OCI-LY3 (cell line): Measurements from ENCODE around the gene ZMYND8.

ENCODE experiments used
- H2AFZ ChIP-seq: fragments of 200-600, 300-600 bp; shearing (Covaris generic); 2 replicates; pipeline ENCODE4 v1.6.0; 2014; ENCODE audit warnings: antibody characterized with exemption, low read depth, low read length
- H3K27ac ChIP-seq: fragments of 200-600, 300-600 bp; sonication (generic); 2 replicates; pipeline ENCODE4 v1.5.1; 2014; ENCODE audit warnings: mild to moderate bottlenecking, low read length, moderate library complexity, mixed read lengths
- H3K27me3 ChIP-seq: fragments of 200-600, 300-600 bp; sonication (generic); 2 replicates; pipeline ENCODE4 v1.6.1; 2014; ENCODE audit warnings: low read depth, low read length, mixed read lengths
- H3K36me3 ChIP-seq: fragments of 200-600, 300-600 bp; sonication (generic); replicated peaks from 2 replicates; pipeline ENCODE3; 2014; ENCODE audit warnings: low read depth, low read length, mixed read lengths
- H3K4me1 ChIP-seq: fragments of 300-600, 200-600 bp; sonication (generic); 2 replicates; pipeline ENCODE4 v1.6.1; 2014; ENCODE audit warnings: low read length, mixed read lengths
- H3K4me2 ChIP-seq: fragments of 200-600, 300-600 bp; sonication (generic); 2 replicates; pipeline ENCODE4 v1.6.1; 2014; ENCODE audit warnings: low read length, mixed read lengths
- H3K4me3 ChIP-seq: fragments of 300-600, 200-600 bp; sonication (generic); 2 replicates; pipeline ENCODE4 v1.5.1; 2014; ENCODE audit warnings: antibody characterized with exemption, mild to moderate bottlenecking, low read length, moderate library complexity
- H3K79me2 ChIP-seq: fragments of 300-600, 200-600 bp; shearing (Covaris generic); 2 replicates; pipeline ENCODE4 v1.6.1; 2014; ENCODE audit warnings: mild to moderate bottlenecking, low read length, mixed read lengths
- H3K9ac ChIP-seq: fragments of 300-600, 200-600 bp; shearing (Covaris generic); 2 replicates; pipeline ENCODE4 v1.6.0; 2014; ENCODE audit warnings: mild to moderate bottlenecking, low read length, moderate library complexity
- H3K9me3 ChIP-seq: fragments of 200-600, 300-600 bp; shearing (Covaris generic); 2 replicates; pipeline ENCODE4 v1.6.1; 2014; ENCODE audit warnings: low read length, mixed read lengths; ENCODE audit not compliant: insufficient read depth
- H4K20me1 ChIP-seq: fragments of 200-600, 300-600 bp; sonication (generic); 2 replicates; pipeline ENCODE4 v1.6.1; 2016; ENCODE audit warnings: low read length, mixed read lengths; ENCODE audit not compliant: insufficient read depth
- EZH2phosphoT487 ChIP-seq: fragments of 200-600 bp; shearing (Covaris generic); IDR thresholded peaks from 2 replicates; pipeline ENCODE4 v1.6.1; 2018; ENCODE audit warnings: antibody characterized with exemption, mixed run types, low read depth
- TF ChIP-seq, protein P1 (sequence below): fragments of 200-600, 300-600 bp; sonication (generic); IDR thresholded peaks from 2 replicates; pipeline ENCODE4 v1.5.1; 2014; ENCODE audit warnings: antibody characterized with exemption, low read length, low read depth

The ZMYND8 gene

DNA sequence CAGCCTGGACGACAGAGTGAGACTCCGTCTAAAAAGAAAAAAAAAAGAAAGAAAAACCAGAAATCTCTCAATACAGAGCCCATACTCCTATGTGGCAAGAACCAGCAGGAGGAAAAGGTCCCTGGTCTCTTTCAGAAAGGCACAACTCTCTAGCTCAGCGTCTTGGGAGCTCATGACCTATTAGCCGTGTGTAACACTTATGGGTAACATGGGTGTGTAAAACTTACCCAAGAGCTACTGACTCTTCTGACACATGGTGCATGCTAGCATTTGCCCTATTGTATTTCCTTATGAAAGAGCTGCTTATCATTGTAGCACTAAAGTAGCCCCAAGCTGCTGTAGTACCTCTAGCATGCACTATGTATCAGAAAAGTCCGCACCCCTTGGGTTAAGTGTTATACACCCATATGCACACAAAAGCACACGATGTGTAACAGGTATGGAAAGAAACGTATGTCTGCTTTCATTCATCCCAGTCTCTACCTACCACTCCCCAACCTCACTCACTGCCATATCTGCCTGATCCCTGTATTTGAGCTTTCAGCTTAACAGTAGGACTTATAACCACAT, 85.4 kb downstream of the ZMYND8 start:
- H2AFZ ChIP-seq, result no peak overlapping the region
- no peaks in the 10 kb centered on the region for H3K9me3 ChIP-seq
- H3K9ac ChIP-seq, result no peak overlapping the region
- no peaks in the 10 kb centered on the region for H3K27me3 ChIP-seq
- H3K4me1 ChIP-seq, result peaks cover 25% of the 10 kb centered on the region
- no peak overlapping the region for H3K4me3 ChIP-seq
- no peak for TF ChIP-seq EZH2phosphoT487
- TF ChIP-seq, protein P1, sequence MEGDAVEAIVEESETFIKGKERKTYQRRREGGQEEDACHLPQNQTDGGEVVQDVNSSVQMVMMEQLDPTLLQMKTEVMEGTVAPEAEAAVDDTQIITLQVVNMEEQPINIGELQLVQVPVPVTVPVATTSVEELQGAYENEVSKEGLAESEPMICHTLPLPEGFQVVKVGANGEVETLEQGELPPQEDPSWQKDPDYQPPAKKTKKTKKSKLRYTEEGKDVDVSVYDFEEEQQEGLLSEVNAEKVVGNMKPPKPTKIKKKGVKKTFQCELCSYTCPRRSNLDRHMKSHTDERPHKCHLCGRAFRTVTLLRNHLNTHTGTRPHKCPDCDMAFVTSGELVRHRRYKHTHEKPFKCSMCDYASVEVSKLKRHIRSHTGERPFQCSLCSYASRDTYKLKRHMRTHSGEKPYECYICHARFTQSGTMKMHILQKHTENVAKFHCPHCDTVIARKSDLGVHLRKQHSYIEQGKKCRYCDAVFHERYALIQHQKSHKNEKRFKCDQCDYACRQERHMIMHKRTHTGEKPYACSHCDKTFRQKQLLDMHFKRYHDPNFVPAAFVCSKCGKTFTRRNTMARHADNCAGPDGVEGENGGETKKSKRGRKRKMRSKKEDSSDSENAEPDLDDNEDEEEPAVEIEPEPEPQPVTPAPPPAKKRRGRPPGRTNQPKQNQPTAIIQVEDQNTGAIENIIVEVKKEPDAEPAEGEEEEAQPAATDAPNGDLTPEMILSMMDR, result no peak
- peaks cover 5% of the 10 kb centered on the region; the same call in 1 of the 2 replicates for H3K79me2 ChIP-seq
- no peak overlapping the region for H3K4me2 ChIP-seq
- peaks cover 36% of the 10 kb centered on the region for H4K20me1 ChIP-seq
- H3K27ac ChIP-seq, result no peak overlapping the region
- peaks cover 28% of the 10 kb centered on the region for H3K36me3 ChIP-seq

DNA sequence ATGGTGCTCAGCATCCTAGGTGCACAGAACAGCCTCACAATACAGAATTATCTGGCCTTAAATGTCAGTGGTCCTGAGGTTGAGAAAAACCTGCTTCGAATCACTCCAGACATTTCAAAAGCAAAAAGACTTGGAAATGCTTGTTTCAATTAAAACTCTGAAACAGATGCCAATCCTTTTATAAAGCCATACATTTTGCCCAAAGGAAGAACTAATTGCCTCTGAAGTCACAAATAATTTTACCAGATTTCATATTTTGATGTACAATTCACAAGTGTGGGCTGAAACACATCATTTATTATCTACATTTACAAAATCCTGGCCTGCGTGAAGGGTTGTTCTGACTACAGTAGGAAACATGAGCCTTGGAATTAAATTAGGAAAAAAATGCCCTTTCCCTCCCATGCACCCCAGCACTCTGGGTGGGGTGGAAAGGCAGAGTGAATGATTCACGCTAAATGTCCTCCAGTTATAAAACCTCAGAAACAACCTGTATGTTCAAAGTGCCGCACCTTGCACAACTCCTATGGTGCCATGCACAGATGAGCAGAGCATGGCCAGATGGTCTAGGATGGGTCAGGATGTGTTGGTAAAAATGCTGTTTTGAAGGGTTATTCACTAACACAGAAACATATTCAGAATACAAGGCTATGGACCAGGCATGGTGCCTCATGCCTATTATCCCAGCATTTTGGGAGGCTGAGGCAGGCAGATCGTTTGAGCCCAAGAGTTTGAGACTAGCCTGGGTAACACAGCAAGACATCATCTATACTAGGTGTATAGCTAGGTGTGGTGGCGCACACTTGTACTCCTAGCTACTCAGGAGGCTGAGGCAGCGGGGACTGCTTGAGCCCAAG, 87.0 kb downstream of the ZMYND8 start:
- no peaks in the 10 kb centered on the region for H3K9me3 ChIP-seq
- H3K79me2 ChIP-seq, result peaks cover 5% of the 10 kb centered on the region; the same call in 1 of the 2 replicates
- no peak overlapping the region for H3K27ac ChIP-seq
- H3K4me3 ChIP-seq, result no peak overlapping the region
- no peak overlapping the region for H3K9ac ChIP-seq
- H4K20me1 ChIP-seq, result peaks cover 32% of the 10 kb centered on the region
- H2AFZ ChIP-seq, result no peak overlapping the region
- TF ChIP-seq, protein P1, result no peak
- H3K4me1 ChIP-seq, result peaks cover 15% of the 10 kb centered on the region
- peaks cover 24% of the 10 kb centered on the region for H3K36me3 ChIP-seq
- no peak overlapping the region for H3K4me2 ChIP-seq
- no peaks in the 10 kb centered on the region for H3K27me3 ChIP-seq

DNA sequence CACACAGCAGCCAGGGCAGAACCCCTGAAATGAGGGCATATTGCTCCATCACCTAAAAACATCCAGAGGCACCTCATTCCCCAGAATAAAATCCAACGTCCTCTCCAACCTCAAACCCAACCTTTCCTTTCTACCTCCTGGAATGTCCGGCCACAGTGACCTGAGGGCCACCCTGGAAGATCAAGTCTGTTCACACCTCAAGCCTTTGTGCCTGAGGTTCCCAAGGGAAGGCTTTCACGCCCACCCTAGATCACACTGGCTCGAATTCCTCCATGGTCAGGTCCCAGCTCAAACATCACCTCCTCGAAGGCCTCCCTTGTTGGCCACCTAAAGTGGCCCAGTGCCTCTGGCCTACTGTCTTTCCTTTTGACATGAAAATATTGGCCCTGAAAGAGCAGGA, 88.9 kb downstream of the ZMYND8 start:
- Histone ChIP-seq H3K4me2 (no peak overlapping the region), H3K4me3 (no peak overlapping the region), H2AFZ (no peak overlapping the region), H3K4me1 (peaks cover 13% of the 10 kb centered on the region), H3K9me3 (no peaks in the 10 kb centered on the region), H3K9ac (no peak overlapping the region), H3K27me3 (no peaks in the 10 kb centered on the region), H4K20me1 (peaks cover 32% of the 10 kb centered on the region), H3K36me3 (peaks cover 25% of the 10 kb centered on the region), H3K79me2 (no peaks in the 10 kb centered on the region), H3K27ac (no peak overlapping the region)
- no peak for TF ChIP-seq EZH2phosphoT487
- TF ChIP-seq, protein P1, result no peak

DNA sequence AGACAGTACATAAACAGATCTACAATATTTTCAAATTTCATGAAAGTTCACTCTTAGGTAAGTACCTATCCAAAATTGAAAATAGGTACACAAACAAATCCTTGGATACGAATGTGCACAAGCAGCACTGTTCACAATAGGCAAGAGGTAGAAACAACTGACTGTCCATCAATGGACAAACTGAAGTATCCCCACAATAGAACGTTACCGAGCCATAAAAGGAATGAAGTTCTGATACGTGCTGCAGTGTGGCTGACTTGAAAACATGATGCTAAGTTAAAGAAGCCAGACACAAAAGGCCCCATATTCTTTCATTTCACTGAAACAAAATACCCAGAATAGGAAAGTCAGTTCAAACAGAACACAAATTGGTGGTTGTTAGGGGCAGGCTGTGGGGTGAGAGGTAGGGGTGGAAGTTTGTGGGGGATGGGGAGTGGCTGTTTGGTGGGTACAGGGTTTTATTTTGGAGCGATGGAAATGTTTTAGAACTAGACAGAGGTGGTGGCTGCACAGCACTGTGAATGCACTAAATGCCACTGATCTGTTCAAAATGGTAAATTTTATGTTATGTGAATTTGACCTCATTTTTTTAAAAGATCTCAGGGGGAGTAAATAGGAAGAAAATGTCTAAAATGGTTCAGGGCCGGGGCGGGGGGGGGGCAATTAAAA, 89.5 kb downstream of the ZMYND8 start:
- H3K27ac ChIP-seq, result no peak overlapping the region

More for the DNA sequence above, 89.5 kb downstream of the ZMYND8 start:
- H2AFZ ChIP-seq, result no peak overlapping the region
- TF ChIP-seq, protein P1, result no peak
- TF ChIP-seq EZH2phosphoT487, result no peak
- H3K27me3 ChIP-seq, result no peaks in the 10 kb centered on the region
- H3K4me1 ChIP-seq, result peaks cover 20% of the 10 kb centered on the region
- no peaks in the 10 kb centered on the region for H3K79me2 ChIP-seq
- no peak overlapping the region for H3K4me3 ChIP-seq
- no peak overlapping the region for H3K4me2 ChIP-seq
- no peak overlapping the region for H3K9ac ChIP-seq
- H3K36me3 ChIP-seq, result peaks cover 25% of the 10 kb centered on the region
- H4K20me1 ChIP-seq, result peaks cover 33% of the 10 kb centered on the region
- H3K9me3 ChIP-seq, result no peaks in the 10 kb centered on the region
